CD4-positive, alpha-beta T cell treated with Interleukin-6 at 100 ng/mL for 8 hours (primary cell): ENCODE results near the gene GDF2.

ENCODE experiments used
- DNase-seq: peaks from one replicate; pipeline ENCODE4 v3.0.0-alpha.2; 2020; ENCODE audit warnings: mixed read lengths, low spot score

GDF2 gene

GRCh38 chr10:47370015-47370767 is 47.9 kb downstream of the GDF2 start:
- no peak for DNase-seq

- DNase-seq, result no peak
Observed at GRCh38 chr10:47370878-47371277, 48.6 kb downstream of the GDF2 start.

GRCh38 chr10:47371629-47372485 is 49.6 kb downstream of the GDF2 start:
- DNase-seq, result no peak

GRCh38 chr10:47372726-47373125 is 50.5 kb downstream of the GDF2 start:
- no peak for DNase-seq

- DNase-seq, result no peak
Observed at GRCh38 chr10:47374611-47375536, 52.6 kb downstream of the GDF2 start.

GRCh38 chr10:47376522-47377220 is 54.4 kb downstream of the GDF2 start:
- no peak for DNase-seq
